CD4-positive, alpha-beta T cell (primary cell): ENCODE results near the gene NR2F6. TPM values are rescaled to one million over a fixed set of nuclear protein-coding genes. Genes with fewer than 3 reads are reported as not detected.
A peak's percentile ranks its signal among the peaks of the same experiment; 100 is the strongest.

Source experiments
- ATAC-seq: fragments of 200-7000 bp; cut with Tn5 transposase; one replicate; pipeline ENCODE4 v1.10.0; 2022; ENCODE audit warnings: mild to moderate bottlenecking; ENCODE audit not compliant: poor library complexity
- CTCF ChIA-PET: fragments of 350-600 bp; sonication (Branson Sonifier 250); formaldehyde crosslinking; loops from one replicate; lab custom pipeline; 2021; ENCODE audit warnings: antibody characterized with exemption, inconsistent platforms; lab: Charles Lee
- POLR2A ChIA-PET: fragments of 350-600 bp; sonication (Branson Sonifier 250); formaldehyde crosslinking; loops from one replicate; lab custom pipeline; 2021; ENCODE audit warnings: antibody characterized with exemption, inconsistent platforms; lab: Charles Lee
- DNase-seq, 14 experiments: peaks; one replicate each; pipeline ENCODE4 v3.0.0-alpha.2; 2013 to 2020; ENCODE audit warnings: mixed read lengths in 2 of 14
- H3K27ac ChIP-seq, 2 donors: one replicate each; pipeline versions ENCODE4 v1.5.1 to v1.7.0; 2013; ENCODE audit warnings: low read length in 2 of 2, low read depth in 1 of 2, mild to moderate bottlenecking in 1 of 2
- H3K27me3 ChIP-seq, 2 experiments: 1 replicate in 1 of 2; 2 replicates in 1 of 2; pipeline versions ENCODE4 v1.6.1 to v1.7.0; 2013; ENCODE audit warnings: low read length in 2 of 2, control low read depth in 1 of 2, mild to moderate bottlenecking in 1 of 2, moderate library complexity in 1 of 2; ENCODE audit not compliant: insufficient read depth in 2 of 2, control insufficient read depth in 1 of 2
- H3K36me3 ChIP-seq: one replicate; pipeline ENCODE4 v1.6.1; 2013; ENCODE audit warnings: low read length, control low read depth; ENCODE audit not compliant: insufficient read depth
- H3K4me1 ChIP-seq: one replicate; pipeline ENCODE4 v1.6.1; 2013; ENCODE audit warnings: low read length, control low read depth; ENCODE audit not compliant: insufficient read depth
- H3K4me3 ChIP-seq: one replicate; pipeline ENCODE4 v1.5.1; 2013; ENCODE audit warnings: mild to moderate bottlenecking, low read length, moderate library complexity
- H3K9me3 ChIP-seq, 2 experiments: 1 replicate in 1 of 2; 2 replicates in 1 of 2; pipeline versions ENCODE4 v1.6.1 to v1.7.0; 2013; ENCODE audit warnings: low read length in 2 of 2, mild to moderate bottlenecking in 2 of 2, control low read depth in 1 of 2, moderate library complexity in 1 of 2; ENCODE audit not compliant: control insufficient read depth in 1 of 2, insufficient read depth in 1 of 2
- H3K27ac Mint-ChIP-seq: one replicate; pipeline ENCODE4 v1.8.0; 2020; ENCODE audit warnings: mixed read lengths
- H3K27me3 Mint-ChIP-seq: one replicate; pipeline ENCODE4 v1.8.0; 2021; ENCODE audit warnings: mixed read lengths
- H3K36me3 Mint-ChIP-seq: one replicate; pipeline ENCODE4 v1.8.0; 2021; ENCODE audit warnings: low read depth, mixed read lengths
- H3K4me1 Mint-ChIP-seq: one replicate; pipeline ENCODE4 v1.8.0; 2021; ENCODE audit warnings: low read depth, mixed read lengths
- H3K4me3 Mint-ChIP-seq: one replicate; pipeline ENCODE4 v1.8.0; 2020; ENCODE audit warnings: mild to moderate bottlenecking, mixed read lengths
- H3K9me3 Mint-ChIP-seq: one replicate; pipeline ENCODE4 v1.8.0; 2020; ENCODE audit warnings: mixed read lengths
- intact Hi-C, 2 experiments: fragments of 100-400 bp; cut with DNase I in 1 of 2; cut with micrococcal nuclease in 1 of 2; formaldehyde crosslinking; loops; one replicate each; pipeline versions ENCODE4 v1.15.1 to v1.9.0; 2023 to 2025; cut with DNase I, micrococcal nuclease
- total RNA-seq, 174 experiments: library from RNA in 2 of 174; stranded (reverse) in 2 of 174; gene quantifications; one replicate each; pipeline ENCODE4 v1.2.3 and lab custom pipeline; 2021 to 2026
- TF ChIP-seq, protein P1 (sequence below): fragments of 200-600 bp; IDR thresholded peaks from one replicate; pipeline ENCODE4 v1.8.0; 2022; ENCODE audit warnings: antibody characterized with exemption, mild to moderate bottlenecking

NR2F6 gene
- total RNA-seq, 2 experiments from 2014 or later = 0.74 to 1.1 TPM

DNA sequence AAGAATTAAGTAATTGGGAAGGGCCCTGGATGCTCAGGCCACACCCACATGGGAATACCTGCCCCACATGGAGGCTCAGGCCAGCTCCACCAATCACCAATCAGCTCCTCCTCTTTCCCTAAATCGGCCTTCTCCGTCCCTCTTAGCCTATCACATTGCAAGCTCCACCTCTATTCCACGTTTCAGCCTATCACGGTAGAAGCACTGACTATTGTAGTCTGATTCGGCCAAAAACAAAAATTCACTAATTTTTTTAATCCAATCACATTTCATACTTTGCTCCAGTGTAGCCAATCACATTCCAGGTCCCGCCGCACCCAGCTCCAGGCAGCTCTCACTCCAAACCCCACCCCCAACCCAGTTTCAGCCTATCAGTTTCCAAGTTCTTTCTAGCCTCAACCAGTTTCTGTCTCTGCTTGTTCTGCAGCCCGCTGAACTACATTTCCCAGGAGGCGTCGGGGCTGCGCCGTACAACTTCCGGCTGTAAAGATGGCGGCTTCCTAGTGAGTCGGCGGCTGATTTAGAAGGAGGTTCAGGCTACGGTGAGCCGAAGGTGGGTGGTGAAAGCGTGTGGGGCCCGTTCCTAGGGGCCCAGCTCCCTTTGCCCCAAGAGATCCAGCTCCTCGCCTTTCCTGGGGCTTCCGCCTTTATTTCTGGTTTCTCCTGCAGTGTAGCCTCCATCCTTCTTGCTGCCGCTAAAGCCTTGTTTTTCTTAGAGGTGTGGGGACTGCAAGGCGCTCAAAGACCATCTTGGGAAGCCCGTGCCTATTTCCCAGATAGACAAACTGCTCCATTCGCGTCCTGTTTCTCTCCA lies 21.5 kb upstream of the NR2F6 start, which contains the start of gene BABAM1:
BABAM1 (plus strand) TSS at position 469 of the 814 bp plus-strand sequence. CDS start 1,364 bp downstream, outside the sequence.
- Histone ChIP-seq H3K9me3 (no peaks in the 10 kb centered on the region), H3K36me3 (peaks cover 16% of the 10 kb centered on the region), H3K4me3 (peak within 1 kb of the TSS; percentile 84), H3K4me1 (peaks cover 39% of the 10 kb centered on the region), H3K27ac (peak within 1 kb of the TSS; percentile 47 to 63), H3K27me3 (no peaks in the 10 kb centered on the region)
- ChIA-PET CTCF (interaction anchor here (1.1 to 1.9 kb wide), 5 partner anchors 15 to 124 kb away, joined by 3 to 8 read pairs (median 5); no protein-coding TSS in a partner anchor), POLR2A (interaction anchor here (0.6 to 3.0 kb wide), 21 partner anchors 7 to 1652 kb away, joined by 3 to 24 read pairs (median 4); partner anchors contain the start of genes ANKLE1, COPE, DDA1 and DDX49)
- TF ChIP-seq, protein P1, sequence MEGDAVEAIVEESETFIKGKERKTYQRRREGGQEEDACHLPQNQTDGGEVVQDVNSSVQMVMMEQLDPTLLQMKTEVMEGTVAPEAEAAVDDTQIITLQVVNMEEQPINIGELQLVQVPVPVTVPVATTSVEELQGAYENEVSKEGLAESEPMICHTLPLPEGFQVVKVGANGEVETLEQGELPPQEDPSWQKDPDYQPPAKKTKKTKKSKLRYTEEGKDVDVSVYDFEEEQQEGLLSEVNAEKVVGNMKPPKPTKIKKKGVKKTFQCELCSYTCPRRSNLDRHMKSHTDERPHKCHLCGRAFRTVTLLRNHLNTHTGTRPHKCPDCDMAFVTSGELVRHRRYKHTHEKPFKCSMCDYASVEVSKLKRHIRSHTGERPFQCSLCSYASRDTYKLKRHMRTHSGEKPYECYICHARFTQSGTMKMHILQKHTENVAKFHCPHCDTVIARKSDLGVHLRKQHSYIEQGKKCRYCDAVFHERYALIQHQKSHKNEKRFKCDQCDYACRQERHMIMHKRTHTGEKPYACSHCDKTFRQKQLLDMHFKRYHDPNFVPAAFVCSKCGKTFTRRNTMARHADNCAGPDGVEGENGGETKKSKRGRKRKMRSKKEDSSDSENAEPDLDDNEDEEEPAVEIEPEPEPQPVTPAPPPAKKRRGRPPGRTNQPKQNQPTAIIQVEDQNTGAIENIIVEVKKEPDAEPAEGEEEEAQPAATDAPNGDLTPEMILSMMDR = no peak
- H3K27ac Mint-ChIP-seq = peak within 1 kb of the TSS; percentile 69
- no peaks in the 10 kb centered on the region for H3K9me3 Mint-ChIP-seq
- peak; percentile 85 to 99 (median 92) for DNase-seq
- H3K4me3 Mint-ChIP-seq = peak within 1 kb of the TSS; percentile 83
- ATAC-seq = peak; percentile 94
- intact Hi-C loops = loop anchor here (1.0 to 10.0 kb wide), 6 partner anchors 40 to 200 kb away; partner anchors contain the start of genes DDA1 (in 1 of the 2), HAUS8 (in 1 of the 2), MYO9B (in 1 of the 2) and OCEL1 (in 1 of the 2)
- H3K36me3 Mint-ChIP-seq = peaks cover 35% of the 10 kb centered on the region
- H3K4me1 Mint-ChIP-seq = peaks cover 15% of the 10 kb centered on the region
- no peaks in the 10 kb centered on the region for H3K27me3 Mint-ChIP-seq

DNA sequence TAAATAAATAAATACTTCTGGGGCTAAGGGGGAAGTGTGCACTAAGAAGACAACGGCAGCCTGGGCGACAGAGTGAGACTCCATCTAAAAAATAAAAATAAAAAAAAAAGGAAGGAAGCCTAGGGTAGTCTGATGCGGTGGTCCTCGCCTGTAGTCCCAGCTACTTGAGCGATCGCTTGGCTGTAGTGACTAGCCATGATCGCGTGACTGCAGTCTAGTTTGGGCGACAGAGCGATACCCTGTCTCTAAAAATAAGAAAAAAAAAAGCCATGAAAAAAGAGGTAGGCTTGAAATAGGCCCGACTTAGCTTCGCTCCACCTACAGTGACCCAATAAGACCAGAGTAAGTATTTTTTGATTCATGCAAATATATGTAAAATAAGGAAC lies 20.9 kb upstream of the NR2F6 start:
- no peak for DNase-seq
- Histone ChIP-seq H3K27ac (peak overlapping the region in 1 of 2 donors; percentile 13), H3K9me3 (no peaks in the 10 kb centered on the region), H3K4me3 (peak overlapping the region; percentile 30), H3K27me3 (no peaks in the 10 kb centered on the region), H3K36me3 (peaks cover 15% of the 10 kb centered on the region), H3K4me1 (peaks cover 39% of the 10 kb centered on the region)
- ChIA-PET POLR2A (interaction anchor here (0.6 to 3.0 kb wide), 20 partner anchors 8 to 1653 kb away, joined by 3 to 24 read pairs (median 4); partner anchors contain the start of genes ANKLE1, COPE, DDA1 and DDX49), CTCF (interaction anchor here (1.1 to 1.9 kb wide), 5 partner anchors 16 to 125 kb away, joined by 3 to 8 read pairs (median 5); no protein-coding TSS in a partner anchor)
- Mint-ChIP-seq H3K4me1 (peaks cover 15% of the 10 kb centered on the region), H3K4me3 (peak overlapping the region; percentile 83), H3K27ac (peak overlapping the region; percentile 69), H3K27me3 (no peaks in the 10 kb centered on the region), H3K9me3 (no peaks in the 10 kb centered on the region), H3K36me3 (peaks cover 30% of the 10 kb centered on the region)
- no peak for ATAC-seq
- TF ChIP-seq, protein P1 = no peak
- intact Hi-C loops = loop anchor here (5.0 to 10.0 kb wide), 3 partner anchors 39 to 201 kb away; partner anchors contain the start of gene OCEL1 (in 1 of the 2)

DNA sequence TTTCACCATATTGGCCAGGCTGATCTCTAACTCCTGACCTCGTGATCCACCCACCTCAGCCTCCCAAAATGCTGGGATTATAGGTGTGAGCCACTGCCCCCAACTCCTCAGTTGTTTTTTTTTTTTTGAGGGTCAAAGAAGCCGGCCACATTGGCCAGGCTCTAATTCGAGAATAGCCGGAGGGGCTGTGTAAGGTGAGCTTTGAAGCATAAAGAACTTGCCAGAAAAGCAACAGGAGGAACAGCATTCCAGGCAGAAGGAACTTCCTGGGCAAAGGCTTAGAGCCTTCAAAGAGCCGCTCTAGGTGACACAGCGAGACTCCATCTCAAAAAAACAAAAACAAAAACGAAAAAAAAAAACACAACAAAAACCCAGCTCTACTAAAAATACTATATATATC lies 20.3 kb upstream of the NR2F6 start:
- Mint-ChIP-seq H3K36me3 (peaks cover 24% of the 10 kb centered on the region), H3K27me3 (no peaks in the 10 kb centered on the region), H3K4me1 (peaks cover 15% of the 10 kb centered on the region), H3K27ac (no peak overlapping the region), H3K4me3 (no peak overlapping the region), H3K9me3 (no peaks in the 10 kb centered on the region)
- intact Hi-C loops = loop anchor here (5.0 to 10.0 kb wide), 3 partner anchors 39 to 201 kb away; partner anchors contain the start of gene OCEL1 (in 1 of the 2)
- TF ChIP-seq, protein P1 = no peak
- Histone ChIP-seq H3K36me3 (peaks cover 9% of the 10 kb centered on the region), H3K27me3 (no peaks in the 10 kb centered on the region), H3K9me3 (no peaks in the 10 kb centered on the region), H3K4me1 (peaks cover 40% of the 10 kb centered on the region), H3K4me3 (no peak overlapping the region), H3K27ac (no peak overlapping the region)
- no peak for DNase-seq
- CTCF ChIA-PET = interaction anchor here (1.1 to 1.9 kb wide), 4 partner anchors 16 to 125 kb away, joined by 3 to 8 read pairs (median 5); no protein-coding TSS in a partner anchor
- no peak for ATAC-seq
- POLR2A ChIA-PET = interaction anchor here (1.0 to 3.0 kb wide), 10 partner anchors 8 to 191 kb away, joined by 3 to 17 read pairs (median 6); partner anchors contain the start of genes ANKLE1, DDA1, HAUS8 and MVB12A
